B cell (primary cell): ENCODE results near the gene AP3B2. TPM values are rescaled to one million over a fixed set of nuclear protein-coding genes. Genes with fewer than 3 reads are reported as not detected.

Experiments
- ATAC-seq: fragments of 200-7000 bp; cut with Tn5 transposase; one replicate; pipeline ENCODE4 v1.10.0; 2021; ENCODE audit warnings: low read depth, mild to moderate bottlenecking, moderate number of reproducible peaks, moderate library complexity
- CTCF ChIA-PET: fragments of 350-600 bp; sonication (Branson Sonifier 250); formaldehyde crosslinking; loops from one replicate; lab custom pipeline; 2021; ENCODE audit warnings: antibody characterized with exemption, inconsistent platforms; lab: Charles Lee
- POLR2A ChIA-PET: fragments of 350-600 bp; sonication (Branson Sonifier 250); formaldehyde crosslinking; loops from one replicate; lab custom pipeline; 2021; ENCODE audit warnings: antibody characterized with exemption; lab: Charles Lee
- DNase-seq: peaks from one replicate; pipeline ENCODE4 v3.0.0; 2013
- H2AFZ ChIP-seq: 2 replicates; pipeline ENCODE4 v1.6.1; 2012; ENCODE audit warnings: mild to moderate bottlenecking, low read depth, low read length; ENCODE audit not compliant: insufficient read depth, poor library complexity, severe bottlenecking
- H3K27ac ChIP-seq, 2 donors: 1 replicate in 1 of 2; 2 replicates in 1 of 2; pipeline ENCODE4 v1.5.1; 2012 to 2013; ENCODE audit warnings: low read length in 2 of 2, mild to moderate bottlenecking in 2 of 2, moderate library complexity in 1 of 2
- H3K27me3 ChIP-seq, 4 experiments: fragments of 200-600 bp in 1 of 4; sonication (generic) in 1 of 4; replicated peaks in 1 of 4; 1 replicate in 2 of 4; 2 replicates in 2 of 4; pipeline versions ENCODE4 v1.6.1 to v1.7.0; 2013 to 2016; ENCODE audit warnings: low read length in 3 of 4, mild to moderate bottlenecking in 2 of 4, mixed read lengths in 1 of 4, moderate library complexity in 1 of 4; ENCODE audit not compliant: insufficient read depth in 4 of 4, control insufficient read depth in 3 of 4; ENCODE audit errors: control extremely low read depth in 1 of 4
- H3K36me3 ChIP-seq, 2 experiments: replicated peaks in 1 of 2; 1 replicate in 1 of 2; 2 replicates in 1 of 2; pipeline versions ENCODE4 v1.6.1 to v1.7.1; 2013; ENCODE audit warnings: low read length in 1 of 2; ENCODE audit not compliant: insufficient read depth in 2 of 2, control insufficient read depth in 1 of 2; ENCODE audit errors: control extremely low read depth in 1 of 2, extremely low read depth in 1 of 2
- H3K4me1 ChIP-seq, 2 donors: fragments of 200-600 bp in 1 of 2; sonication (generic) in 1 of 2; 1 replicate in 1 of 2; 2 replicates in 1 of 2; pipeline versions ENCODE4 v1.5.1 to v1.6.1; 2013 to 2017; ENCODE audit warnings: low read length in 2 of 2; ENCODE audit not compliant: control insufficient read depth in 2 of 2, insufficient read depth in 2 of 2
- H3K4me2 ChIP-seq: replicated peaks from 2 replicates; pipeline ENCODE3; 2012; ENCODE audit warnings: mild to moderate bottlenecking, low read depth, low read length; ENCODE audit not compliant: poor library complexity, severe bottlenecking
- H3K4me3 ChIP-seq, 5 experiments: fragments of 200-600 bp in 1 of 5; sonication (generic) in 1 of 5; 1 replicate in 3 of 5; 2 replicates in 2 of 5; pipeline versions ENCODE4 v1.5.1 to v1.7.0; 2011 to 2016; ENCODE audit warnings: low read length in 4 of 5, mild to moderate bottlenecking in 4 of 5, low read depth in 2 of 5, control low read depth in 1 of 5, moderate library complexity in 1 of 5; ENCODE audit not compliant: insufficient read depth in 1 of 5; ENCODE audit errors: control extremely low read depth in 1 of 5, extremely low read depth in 1 of 5
- H3K79me2 ChIP-seq: fragments of 200-600 bp; sonication (generic); one replicate; pipeline ENCODE4 v1.6.0; 2016; ENCODE audit warnings: low read length; ENCODE audit not compliant: control insufficient read depth, insufficient read depth
- H3K9ac ChIP-seq: fragments of 200-600 bp; sonication (generic); 2 replicates; pipeline ENCODE4 v1.6.1; 2017; ENCODE audit warnings: mild to moderate bottlenecking, low read length, moderate library complexity
- H3K9me3 ChIP-seq, 3 donors: one replicate each; pipeline versions ENCODE4 v1.6.1 to v1.7.1; 2013; ENCODE audit warnings: low read length in 2 of 3; ENCODE audit not compliant: control insufficient read depth in 2 of 3, insufficient read depth in 1 of 3; ENCODE audit errors: control extremely low read depth in 1 of 3
- H4K20me1 ChIP-seq: 2 replicates; pipeline ENCODE4 v1.6.0; 2012; ENCODE audit warnings: mild to moderate bottlenecking, low read length; ENCODE audit not compliant: insufficient read depth, control insufficient read depth, poor library complexity, severe bottlenecking
- H3K27ac Mint-ChIP-seq: one replicate; pipeline ENCODE4 v1.8.0; 2021; ENCODE audit warnings: mixed read lengths
- H3K27me3 Mint-ChIP-seq: one replicate; pipeline ENCODE4 v1.8.0; 2021; ENCODE audit warnings: mixed read lengths
- H3K4me1 Mint-ChIP-seq: one replicate; pipeline ENCODE4 v1.8.0; 2021; ENCODE audit warnings: mixed read lengths
- H3K4me3 Mint-ChIP-seq: one replicate; pipeline ENCODE4 v1.8.0; 2021; ENCODE audit warnings: mixed read lengths
- H3K9me3 Mint-ChIP-seq: one replicate; pipeline ENCODE4 v1.8.0; 2022; ENCODE audit warnings: mixed read lengths; ENCODE audit not compliant: insufficient read depth
- CTCF ChIP-seq: fragments of 200-600 bp; IDR thresholded peaks from one replicate; pipeline ENCODE4 v1.8.0; 2022; ENCODE audit warnings: antibody characterized with exemption, mild to moderate bottlenecking
- EZH2 ChIP-seq: IDR thresholded peaks from 2 replicates; pipeline ENCODE4 v1.6.1; 2012; ENCODE audit warnings: borderline replicate concordance, low read depth, mild to moderate bottlenecking, moderate library complexity, low read length; ENCODE audit not compliant: insufficient read depth, poor library complexity, severe bottlenecking
- WGBS: methylation state at CpG from one replicate; pipeline ENCODE4 v1.1.5; 2013; ENCODE audit warnings: missing lambda C conversion rate; ENCODE audit not compliant: insufficient coverage; 5-methylcytosine and 5-hydroxymethylcytosine counted together
- intact Hi-C: fragments of 100-400 bp; cut with micrococcal nuclease; formaldehyde crosslinking; loops from one replicate; pipeline ENCODE4 v1.10.0; 2022
- polyA plus RNA-seq: library from polyadenylated mRNA; depleted of rRNA; stranded (reverse); fragments of >200 nt; gene quantifications from 2 replicates; pipeline ENCODE4 v1.2.3, GENCODE V29; 2012
- total RNA-seq, 2 donors: library from RNA; stranded (reverse); fragments of 120-200 nt in 1 of 2; gene quantifications; 1 replicate in 1 of 2; 2 replicates in 1 of 2; pipeline versions ENCODE4 v1.2.3 to v1.2.4, GENCODE V29; 2013 to 2022

Gene AP3B2
- total and polyA plus RNA-seq, 2 donors (not counting 1 experiment from before 2014, with no cell fraction given) = 0.15 to 0.37 TPM

DNA sequence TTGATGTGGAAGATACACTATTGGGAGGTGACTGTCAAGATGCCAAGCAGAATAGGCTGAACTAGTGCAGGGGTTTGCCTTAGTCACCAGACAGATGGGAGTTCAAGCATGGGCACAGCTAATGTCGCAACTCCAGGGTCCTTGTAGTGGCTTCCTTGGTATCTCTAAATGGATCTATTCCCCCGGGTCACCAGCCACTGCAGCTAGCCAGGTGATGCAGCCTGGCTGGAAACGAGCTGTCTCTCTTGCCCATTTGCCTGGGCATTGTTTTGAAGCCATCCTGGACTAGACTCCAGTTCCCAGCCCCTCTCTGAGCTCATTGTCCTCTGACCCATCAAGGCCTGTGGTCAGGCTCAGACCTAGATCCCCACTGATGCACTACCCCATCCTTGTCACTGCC lies 54.1 kb downstream of the AP3B2 start:
- no peaks in the 10 kb centered on the region for H3K4me1 ChIP-seq
- no peaks in the 10 kb centered on the region for H3K4me1 Mint-ChIP-seq
- H3K27ac Mint-ChIP-seq = no peak overlapping the region
- WGBS = 75% methylated on average over 3 of the region's 3 CpGs
- peaks cover 35% of the 10 kb centered on the region for H3K27me3 Mint-ChIP-seq
- POLR2A ChIA-PET = no interaction called here
- no peaks in the 10 kb centered on the region for H3K36me3 ChIP-seq
- H3K27me3 ChIP-seq = peaks cover 0 to 7% (median 0%) of the 10 kb centered on the region in 4 experiments
- no peak overlapping the region for H3K27ac ChIP-seq
- ATAC-seq = no peak
- no peaks in the 10 kb centered on the region for H3K9me3 Mint-ChIP-seq
- no peak overlapping the region for H2AFZ ChIP-seq
- no peak for DNase-seq
- H3K4me3 Mint-ChIP-seq = no peak overlapping the region
- no peaks in the 10 kb centered on the region for H4K20me1 ChIP-seq
- CTCF ChIA-PET = no interaction called here
- no peaks in the 10 kb centered on the region for H3K9me3 ChIP-seq
- no peak overlapping the region for H3K4me2 ChIP-seq
- no peaks in the 10 kb centered on the region for H3K79me2 ChIP-seq
- intact Hi-C loops = no loop called here
- H3K4me3 ChIP-seq = no peak overlapping the region
- TF ChIP-seq CTCF (no peak), EZH2 (no peak)
- H3K9ac ChIP-seq = no peak overlapping the region

GRCh38 chr15:82653483-82654168 lies 56.0 kb downstream of the AP3B2 start:
- no peak overlapping the region for H3K4me3 ChIP-seq
- TF ChIP-seq CTCF = no peak
- no peak for TF ChIP-seq EZH2
- H3K4me1 Mint-ChIP-seq = peaks cover 3% of the 10 kb centered on the region
- no peak for DNase-seq
- no peak for ATAC-seq
- no peak overlapping the region for H3K9ac ChIP-seq
- H4K20me1 ChIP-seq = no peaks in the 10 kb centered on the region
- H3K4me1 ChIP-seq = no peaks in the 10 kb centered on the region
- peaks cover 0 to under 1% (median 0%) of the 10 kb centered on the region in 3 donors for H3K9me3 ChIP-seq
- H3K36me3 ChIP-seq = no peaks in the 10 kb centered on the region
- no peak overlapping the region for H2AFZ ChIP-seq
- H3K4me3 Mint-ChIP-seq = no peak overlapping the region
- peaks cover 45% of the 10 kb centered on the region for H3K27me3 Mint-ChIP-seq
- intact Hi-C loops = no loop called here
- no peak overlapping the region for H3K27ac ChIP-seq
- no peak overlapping the region for H3K27ac Mint-ChIP-seq
- H3K9me3 Mint-ChIP-seq = no peaks in the 10 kb centered on the region
- 100% methylated on average over 1 of the region's 3 CpGs for WGBS
- POLR2A ChIA-PET = no interaction called here
- H3K4me2 ChIP-seq = no peak overlapping the region
- CTCF ChIA-PET = interaction anchor here (1.2 kb wide), 1 partner anchor 8 kb away, joined by 4 read pairs; no protein-coding TSS in a partner anchor
- no peaks in the 10 kb centered on the region for H3K79me2 ChIP-seq
- H3K27me3 ChIP-seq = peaks cover 0 to 21% (median 2%) of the 10 kb centered on the region in 4 experiments
